GM04504 (cell line): ENCODE results near the gene ADAM19.

Experiments used
- DNase-seq: peaks from one replicate; pipeline ENCODE4 v3.0.0-alpha.2; 2012; ENCODE audit warnings: low read depth

ADAM19 gene

DNA sequence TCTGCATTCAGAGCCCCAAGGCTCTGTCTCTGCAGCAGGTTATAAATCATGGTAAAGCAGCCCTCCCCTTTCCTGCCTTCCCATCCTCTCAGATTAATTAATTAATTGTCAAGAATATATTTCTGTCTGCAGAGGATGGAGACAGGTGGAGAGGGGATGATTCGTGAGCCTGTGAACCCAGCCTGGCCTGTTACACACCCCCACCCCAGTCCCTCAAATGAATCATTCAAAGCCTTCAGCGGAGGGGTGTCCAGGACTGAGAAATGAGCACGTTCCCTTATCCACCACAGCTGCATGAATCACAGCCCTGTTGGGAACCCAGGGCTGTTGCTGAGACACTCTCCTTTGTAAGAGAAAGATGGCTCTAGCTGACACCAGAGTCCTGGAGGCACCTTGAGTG lies 59.6 kb downstream of the ADAM19 start:
- DNase-seq: peak; percentile 78

- no peak for DNase-seq
Observed at GRCh38 chr5:157514974-157515373, 60.6 kb downstream of the ADAM19 start.

DNA sequence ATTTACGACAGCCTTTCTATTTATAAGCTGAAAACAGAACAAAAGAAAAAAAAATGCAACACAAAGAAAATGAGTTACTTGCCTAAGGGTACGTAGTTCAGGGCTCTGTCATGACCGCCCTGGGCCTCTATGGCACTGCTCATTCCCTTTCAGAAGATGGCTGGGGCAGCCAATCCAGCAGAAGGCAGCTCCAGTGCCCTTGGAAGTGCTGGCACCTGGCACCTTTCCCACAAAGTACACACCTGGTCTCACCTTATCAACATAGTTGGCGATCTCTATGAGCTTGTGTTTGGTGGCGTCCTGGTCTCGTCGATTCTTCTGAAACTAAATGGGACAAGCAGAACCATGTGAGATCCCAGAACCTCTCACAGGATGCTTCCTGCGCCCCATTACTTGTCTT lies 62.4 kb downstream of the ADAM19 start:
- DNase-seq: no peak

GRCh38 chr5:157511651-157512644 lies 63.6 kb downstream of the ADAM19 start:
- peak; percentile 95 for DNase-seq

DNA sequence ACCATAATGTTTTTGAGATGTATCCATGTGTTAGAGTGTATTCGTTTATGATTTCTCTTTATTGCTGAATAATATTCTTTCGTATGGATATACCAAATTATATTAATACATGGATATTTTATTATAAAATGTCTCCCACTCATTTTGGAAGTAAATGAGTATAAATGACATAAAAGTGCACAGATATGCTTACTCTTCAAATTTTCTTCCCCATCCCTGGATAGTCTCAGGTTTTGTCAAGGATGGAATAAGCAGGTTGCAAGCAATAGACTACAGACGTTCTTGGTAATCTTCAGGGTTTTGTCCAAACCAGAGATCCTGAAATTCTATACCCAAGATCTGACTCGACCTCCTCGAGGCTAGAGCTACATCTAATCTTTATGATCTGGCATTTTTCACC lies 64.9 kb downstream of the ADAM19 start:
- no peak for DNase-seq

GRCh38 chr5:157509587-157509986 lies 66.0 kb downstream of the ADAM19 start:
- no peak for DNase-seq

DNA sequence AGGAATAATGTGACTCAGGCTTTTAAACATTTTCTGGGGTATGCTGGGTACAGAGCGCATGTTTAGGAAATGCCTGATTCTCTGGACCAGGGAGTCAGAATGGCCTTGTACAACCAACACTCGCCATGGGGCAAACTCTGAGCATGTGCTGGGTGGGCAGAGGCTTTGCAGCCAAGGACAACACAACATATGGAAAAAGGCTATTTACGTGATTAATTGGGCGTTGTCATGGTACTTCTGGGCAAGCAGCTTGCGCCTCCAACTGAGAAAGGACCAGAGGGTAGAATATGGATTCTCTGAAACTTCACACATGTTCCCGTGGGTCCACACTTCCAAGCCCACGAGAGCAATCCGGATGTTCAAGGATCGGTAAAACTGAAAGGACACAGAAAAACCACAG lies 66.5 kb downstream of the ADAM19 start:
- DNase-seq: no peak

DNA sequence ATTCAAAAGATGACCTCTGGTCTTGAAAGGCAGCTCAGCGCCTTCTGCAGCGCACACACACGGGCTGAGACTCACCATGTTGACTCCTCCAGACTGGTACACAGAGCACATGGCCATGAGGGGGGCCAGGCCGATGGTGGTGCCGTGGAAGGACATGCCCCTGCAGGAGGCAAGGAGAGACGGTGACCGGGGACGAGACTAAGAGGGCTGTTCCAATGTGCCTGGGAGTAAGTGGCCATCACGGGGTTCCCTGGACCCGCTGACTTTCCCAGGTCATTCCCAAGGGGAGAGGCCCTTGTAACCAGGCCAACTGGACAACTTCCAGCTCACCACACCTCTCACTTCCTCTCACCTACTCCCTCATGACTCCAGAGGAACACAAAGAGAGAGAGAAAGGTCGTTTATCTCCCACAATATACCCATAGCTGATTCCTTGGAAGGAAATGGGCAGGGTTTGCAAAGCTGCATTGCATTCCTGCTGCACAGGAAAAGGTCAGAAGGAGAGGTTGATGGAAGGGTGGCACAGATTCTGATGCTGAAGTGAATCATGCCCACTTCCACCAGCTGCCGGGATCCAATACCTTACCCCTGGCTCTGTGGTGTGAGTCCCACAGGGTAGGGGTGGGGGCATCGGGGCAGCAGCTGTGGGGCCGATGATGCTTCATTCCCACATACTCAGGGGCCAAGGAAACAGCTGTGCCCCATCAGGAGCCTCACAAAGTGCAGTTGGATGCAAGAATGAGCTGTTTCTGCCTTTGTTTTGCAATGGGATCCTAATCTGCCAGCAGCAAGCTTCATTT lies 68.4 kb downstream of the ADAM19 start:
- no peak for DNase-seq

DNA sequence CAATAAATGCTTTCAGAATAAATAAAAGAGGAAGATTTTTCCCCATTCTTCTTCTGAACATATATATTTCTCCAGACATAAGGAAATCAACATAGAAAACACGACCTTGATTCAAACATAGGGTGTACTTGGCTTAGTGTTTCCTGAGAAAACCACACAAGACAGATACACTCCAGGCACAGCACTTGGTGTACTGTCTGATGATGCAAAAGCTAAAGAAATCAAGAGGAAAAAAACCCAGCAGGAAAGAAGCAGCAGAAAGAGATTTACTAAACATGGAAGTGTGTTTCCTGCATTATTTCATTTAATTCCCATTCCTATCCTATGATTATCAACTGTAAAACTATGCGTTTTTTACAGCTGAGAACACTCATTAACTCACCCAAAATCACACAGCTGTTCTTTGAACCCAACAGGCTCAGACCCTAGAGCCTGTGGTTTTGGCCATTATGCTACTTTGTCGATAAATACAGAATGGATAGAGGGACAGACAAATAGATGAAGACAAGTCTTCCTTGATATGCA lies 69.4 kb downstream of the ADAM19 start:
- DNase-seq: no peak

DNA sequence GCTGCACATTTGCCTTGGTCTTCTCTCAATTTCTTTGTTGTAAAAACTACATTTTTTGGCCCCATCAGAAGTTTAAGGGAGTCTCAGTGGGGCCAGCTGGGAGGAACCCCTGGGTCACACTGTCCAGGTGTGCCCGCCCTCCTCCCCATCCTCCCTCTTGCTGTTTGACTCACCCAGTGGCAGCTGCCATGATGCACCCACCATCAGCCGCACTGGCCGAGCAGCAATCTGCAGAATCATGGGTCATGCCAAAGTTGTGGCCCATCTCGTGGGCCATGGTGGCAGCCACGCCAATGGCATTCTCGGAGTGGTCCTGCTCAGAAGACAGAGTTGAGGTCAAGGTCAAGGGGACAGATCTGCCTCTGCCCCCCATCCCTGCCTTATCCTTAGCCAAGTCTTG lies 70.1 kb downstream of the ADAM19 start:
- DNase-seq: no peak

- no peak for DNase-seq
Observed at GRCh38 chr5:157504053-157504452, 71.5 kb downstream of the ADAM19 start.

DNA sequence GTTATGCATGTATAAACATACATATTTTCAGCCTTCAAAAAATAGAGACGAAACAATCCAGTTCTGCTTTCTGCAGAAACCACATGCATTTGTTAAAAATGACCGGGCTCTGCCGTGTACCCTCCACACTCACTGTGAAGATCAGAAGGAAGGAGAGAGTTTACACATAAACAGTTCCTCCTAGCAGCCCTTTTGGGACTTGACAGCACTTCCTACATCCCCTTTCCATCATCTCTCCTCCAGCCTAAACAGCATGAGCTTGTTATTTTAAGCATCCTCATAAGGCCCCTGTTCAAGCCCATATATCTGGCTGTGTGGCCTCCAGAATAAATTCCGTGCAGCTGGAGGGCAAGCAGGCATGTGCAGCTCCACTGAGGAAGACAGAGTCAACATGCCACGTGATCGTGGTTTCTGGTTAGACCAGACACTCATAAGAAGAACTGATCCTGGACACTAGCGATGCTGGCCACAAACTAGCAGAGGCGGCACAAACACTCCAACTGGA lies 73.4 kb downstream of the ADAM19 start:
- DNase-seq: no peak

GRCh38 chr5:157497875-157498611 lies 77.5 kb downstream of the ADAM19 start:
- no peak for DNase-seq

- DNase-seq: no peak
Observed at GRCh38 chr5:157496864-157497263, 78.7 kb downstream of the ADAM19 start.

DNA sequence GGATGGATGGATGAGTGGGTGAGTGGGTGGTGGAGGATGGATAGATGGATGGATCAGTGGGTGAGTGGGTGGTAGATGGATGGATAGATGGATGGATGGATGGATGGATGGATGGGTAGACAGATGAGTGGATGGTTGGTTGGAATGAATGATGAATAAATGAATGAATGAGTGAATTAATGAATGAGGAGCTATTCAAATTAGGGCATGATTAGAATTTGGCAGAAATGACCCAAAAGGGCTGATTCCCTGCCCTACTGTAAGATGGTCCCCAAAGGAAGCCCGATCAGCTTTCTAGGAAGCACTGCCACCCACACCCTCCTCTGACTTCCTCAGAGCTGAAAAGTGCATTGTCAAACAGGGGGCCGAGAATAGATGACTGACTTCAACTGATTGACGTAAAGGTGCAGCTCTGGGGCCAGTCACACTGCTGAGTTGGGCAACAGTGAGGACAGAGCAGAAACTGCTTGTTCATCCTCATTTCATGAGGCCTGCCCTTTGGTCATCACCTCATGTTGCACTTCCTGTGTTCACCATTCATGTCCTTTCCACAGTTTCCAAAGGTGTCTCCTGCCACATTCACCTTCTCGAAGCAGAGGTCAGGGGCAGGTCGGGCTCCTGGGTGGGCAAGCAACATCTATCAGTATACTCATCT lies 81.3 kb downstream of the ADAM19 start:
- no peak for DNase-seq

DNA sequence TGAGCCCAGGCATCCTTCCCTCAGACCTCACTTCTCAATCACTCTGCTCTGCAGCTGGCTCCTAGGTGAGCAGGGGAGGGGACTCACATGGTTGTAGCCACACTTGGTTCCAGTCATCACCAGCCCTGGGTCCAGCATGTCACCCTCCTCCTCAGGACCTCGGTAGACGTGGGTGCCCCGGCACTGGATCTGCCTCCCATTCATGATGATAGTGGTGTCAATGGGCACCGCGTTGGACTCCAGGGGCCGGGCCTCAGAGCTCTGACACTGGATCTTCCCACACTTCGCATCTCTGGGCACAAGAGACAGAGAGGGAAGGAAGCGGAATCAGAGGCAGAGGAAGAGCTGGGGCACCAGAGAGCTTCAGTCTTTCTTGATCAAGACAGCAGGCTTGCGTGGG lies 82.7 kb downstream of the ADAM19 start:
- DNase-seq: no peak

DNA sequence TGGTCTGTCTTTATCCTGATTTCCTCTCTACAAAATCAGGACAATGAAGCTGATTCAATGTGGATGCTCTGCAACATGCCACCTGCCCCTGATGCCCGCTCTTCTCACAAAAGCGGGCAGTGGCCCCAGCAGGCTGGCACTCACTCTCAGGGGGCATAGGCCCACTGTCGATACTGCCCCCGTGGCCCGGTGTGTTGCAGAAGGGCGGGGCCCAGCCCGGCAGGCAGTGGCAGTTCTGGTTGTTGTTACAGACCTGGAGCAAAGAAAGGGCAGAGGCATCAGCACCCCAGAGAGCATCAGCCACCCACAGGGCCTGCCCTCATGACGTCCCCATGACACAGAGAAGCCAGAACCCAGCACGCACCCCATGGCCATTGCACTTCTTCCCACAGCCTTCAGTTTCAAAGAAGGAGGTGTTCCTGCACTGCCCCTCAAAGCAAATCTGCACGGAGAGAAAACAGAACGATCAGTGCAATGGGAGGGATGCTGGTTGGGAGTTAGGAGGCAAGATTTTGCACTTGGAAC lies 84.0 kb downstream of the ADAM19 start:
- no peak for DNase-seq

- DNase-seq: no peak
Observed at GRCh38 chr5:157487358-157487757, 88.2 kb downstream of the ADAM19 start.

- no peak for DNase-seq
Observed at GRCh38 chr5:157486861-157487260, 88.7 kb downstream of the ADAM19 start.

DNA sequence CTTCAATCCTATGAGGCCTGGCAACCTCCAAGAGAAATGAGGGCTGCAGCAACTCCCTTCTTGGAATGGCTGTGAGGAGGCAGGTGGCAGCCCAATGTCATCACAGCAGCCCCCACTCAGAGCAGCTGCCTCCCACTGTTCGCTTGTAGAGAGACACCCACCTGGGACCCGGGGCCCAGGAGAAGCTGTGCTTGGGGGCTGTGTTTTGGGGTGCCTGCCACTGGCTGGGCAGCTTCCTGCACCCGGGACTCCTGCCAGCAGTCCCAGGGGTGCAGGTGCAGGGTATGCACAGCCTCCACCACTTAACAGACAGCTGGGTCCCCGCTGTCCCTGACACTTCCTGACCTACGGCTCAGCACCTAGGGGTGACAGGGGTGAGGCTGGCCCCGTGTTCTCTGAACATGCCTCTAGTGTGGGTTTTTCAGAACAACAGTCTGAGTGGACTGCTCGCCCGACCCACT lies 89.3 kb downstream of the ADAM19 start:
- DNase-seq: no peak

DNA sequence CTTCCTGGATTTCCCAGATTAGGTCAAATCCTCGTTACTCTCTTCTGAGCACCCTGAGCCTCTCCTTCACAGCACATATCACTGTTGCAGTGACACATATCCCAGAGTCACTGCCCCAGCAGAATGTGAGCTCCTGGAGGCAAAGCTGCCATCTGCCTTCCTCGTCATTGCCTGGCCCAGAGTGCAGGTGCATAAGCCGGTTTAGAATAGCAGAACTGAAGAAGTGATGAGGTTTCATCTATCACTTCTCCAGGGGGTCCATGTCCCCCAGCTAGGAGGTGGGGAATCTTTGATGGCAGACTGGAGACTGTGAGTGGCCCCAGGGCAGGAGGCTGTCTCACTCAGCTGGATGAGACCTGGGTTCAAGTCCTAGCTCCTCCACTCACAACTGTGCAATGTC lies 89.8 kb downstream of the ADAM19 start:
- DNase-seq: no peak
